Effector memory CD4-positive, alpha-beta T cell (primary cell): ENCODE data around the gene USP9X.

Experiments used
- DNase-seq, 3 donors: peaks; one replicate each; pipeline ENCODE4 v3.0.0-alpha.2; 2020
- H3K27ac ChIP-seq: 2 replicates; pipeline ENCODE4 v1.7.0; 2013; ENCODE audit warnings: mild to moderate bottlenecking, low read length, moderate library complexity; ENCODE audit not compliant: insufficient read depth, poor library complexity, severe bottlenecking
- H3K27me3 ChIP-seq: replicated peaks from 2 replicates; pipeline ENCODE4 v1.7.0; 2013; ENCODE audit warnings: mild to moderate bottlenecking, low read length; ENCODE audit not compliant: insufficient read depth, control insufficient read depth, poor library complexity, severe bottlenecking
- H3K36me3 ChIP-seq: 2 replicates; pipeline ENCODE4 v1.7.0; 2013; ENCODE audit warnings: mild to moderate bottlenecking, low read length, moderate library complexity; ENCODE audit not compliant: control insufficient read depth, insufficient read depth
- H3K4me1 ChIP-seq: 2 replicates; pipeline ENCODE4 v1.7.0; 2013; ENCODE audit warnings: low read length, mild to moderate bottlenecking; ENCODE audit not compliant: control insufficient read depth, insufficient read depth, poor library complexity, severe bottlenecking
- H3K4me3 ChIP-seq: 2 replicates; pipeline ENCODE4 v1.7.0; 2013; ENCODE audit warnings: low read length, low read depth, mild to moderate bottlenecking; ENCODE audit not compliant: insufficient read depth, poor library complexity, severe bottlenecking
- H3K9me3 ChIP-seq: 2 replicates; pipeline ENCODE4 v1.7.0; 2013; ENCODE audit warnings: mild to moderate bottlenecking, low read length, moderate library complexity; ENCODE audit not compliant: control insufficient read depth

USP9X gene

GRCh38 chrX:41119803-41120202 lies 34.6 kb downstream of the USP9X start:
- Histone ChIP-seq H3K4me3 (no peak overlapping the region), H3K27ac (no peak overlapping the region), H3K36me3 (peaks cover 3% of the 10 kb centered on the region), H3K9me3 (no peaks in the 10 kb centered on the region), H3K4me1 (peaks cover 18% of the 10 kb centered on the region), H3K27me3 (no peaks in the 10 kb centered on the region)
- DNase-seq, result no peak

DNA sequence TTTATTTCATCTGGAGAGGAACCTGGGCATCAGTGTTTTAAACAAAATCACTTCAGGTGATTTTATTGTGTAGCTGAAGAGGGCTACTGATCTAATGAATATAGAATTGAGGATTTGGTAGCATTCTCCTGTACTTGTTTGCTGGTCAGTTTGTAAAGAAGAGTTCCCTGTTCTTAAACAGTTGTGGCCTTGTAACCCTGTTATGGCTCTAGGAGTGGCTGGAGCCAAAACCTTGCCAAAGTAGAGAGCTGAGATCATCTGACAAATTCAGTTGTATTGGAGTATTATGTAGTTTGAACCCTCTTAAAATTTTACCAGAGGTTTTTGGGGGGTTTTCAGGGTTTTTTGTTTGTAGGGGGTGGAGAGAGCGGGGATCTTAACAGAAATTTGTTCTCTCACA lies 36.5 kb downstream of the USP9X start:
- no peak for DNase-seq
- Histone ChIP-seq H3K27ac (no peak overlapping the region), H3K4me1 (peaks cover 18% of the 10 kb centered on the region), H3K36me3 (peaks cover 6% of the 10 kb centered on the region), H3K4me3 (no peak overlapping the region), H3K9me3 (no peaks in the 10 kb centered on the region), H3K27me3 (no peaks in the 10 kb centered on the region)

DNA sequence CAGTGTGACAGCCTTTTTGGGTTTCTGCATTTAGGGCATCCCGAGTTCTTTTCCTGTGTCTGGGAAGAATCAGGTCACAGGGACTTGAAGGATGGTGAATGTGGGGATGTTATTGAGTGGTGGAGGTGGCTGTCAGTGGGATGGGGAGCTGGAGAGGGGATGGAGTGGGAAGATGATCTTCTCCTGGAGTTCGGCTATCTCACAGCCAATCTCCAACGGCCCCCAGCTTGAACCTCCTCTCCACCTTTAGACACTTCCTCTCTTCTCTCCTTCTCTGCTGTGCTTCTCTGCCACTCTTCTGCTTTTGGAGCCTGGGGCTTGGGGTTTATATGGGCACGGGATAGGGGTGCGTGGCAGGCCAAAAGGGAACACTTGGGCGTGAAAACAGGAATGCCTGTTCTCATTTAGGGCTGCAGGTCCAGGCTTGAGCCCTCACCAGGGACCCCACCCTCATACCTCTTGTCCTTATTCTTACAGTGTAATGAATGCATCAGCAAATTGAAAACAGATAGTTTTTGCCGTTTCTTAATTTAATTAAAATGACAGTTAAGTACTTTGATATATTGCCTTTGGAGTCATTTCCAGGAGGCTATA lies 37.5 kb downstream of the USP9X start:
- DNase-seq, result no peak
- peaks cover 18% of the 10 kb centered on the region for H3K4me1 ChIP-seq
- no peaks in the 10 kb centered on the region for H3K27me3 ChIP-seq
- no peaks in the 10 kb centered on the region for H3K9me3 ChIP-seq
- no peak overlapping the region for H3K27ac ChIP-seq
- no peak overlapping the region for H3K4me3 ChIP-seq
- peaks cover 6% of the 10 kb centered on the region for H3K36me3 ChIP-seq

DNA sequence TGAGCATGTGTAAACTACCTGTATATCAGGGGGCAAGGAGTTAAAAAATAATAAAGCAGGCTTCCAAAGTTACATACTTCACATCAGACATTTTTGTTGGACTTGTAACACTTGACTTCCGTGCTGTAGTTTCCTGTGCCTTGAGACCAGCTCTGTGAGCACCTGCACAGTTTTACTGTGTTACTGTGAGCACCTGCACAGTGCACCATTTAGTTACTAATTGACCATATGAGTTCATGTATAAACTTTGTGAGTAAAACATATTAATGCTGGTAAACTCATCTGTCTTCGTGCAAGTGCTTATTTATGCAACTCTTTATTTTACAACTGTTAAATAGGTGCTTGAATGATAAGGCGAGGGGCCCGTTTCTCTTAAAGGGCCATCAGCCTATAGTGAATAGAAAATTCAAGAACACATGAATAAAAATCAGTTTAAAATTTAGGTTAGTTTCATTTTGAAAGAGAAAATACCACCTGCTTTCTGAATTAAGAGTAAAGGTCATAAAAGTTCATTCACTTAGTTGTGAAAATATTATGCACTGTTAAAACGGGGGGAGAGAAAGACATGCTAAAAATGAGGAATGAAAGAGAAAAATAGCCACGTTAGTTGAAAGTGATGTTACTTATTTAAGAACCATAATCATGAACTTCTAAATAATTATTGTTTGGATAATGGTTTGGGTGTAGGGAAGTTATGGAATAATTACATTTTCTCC lies 42.4 kb downstream of the USP9X start:
- H3K27me3 ChIP-seq, result no peaks in the 10 kb centered on the region
- no peaks in the 10 kb centered on the region for H3K9me3 ChIP-seq
- no peak overlapping the region for H3K27ac ChIP-seq
- peaks cover 16% of the 10 kb centered on the region for H3K36me3 ChIP-seq
- H3K4me1 ChIP-seq, result peaks cover under 1% of the 10 kb centered on the region
- no peak for DNase-seq
- H3K4me3 ChIP-seq, result no peak overlapping the region

- no peak overlapping the region for H3K4me3 ChIP-seq
- peaks cover 15% of the 10 kb centered on the region for H3K36me3 ChIP-seq
- DNase-seq, result no peak
- H3K27me3 ChIP-seq, result no peaks in the 10 kb centered on the region
- H3K27ac ChIP-seq, result no peak overlapping the region
- no peaks in the 10 kb centered on the region for H3K9me3 ChIP-seq
- H3K4me1 ChIP-seq, result no peaks in the 10 kb centered on the region
Measured at GRCh38 chrX:41128955-41129354, 43.7 kb downstream of the USP9X start.

GRCh38 chrX:41131766-41132165 lies 46.5 kb downstream of the USP9X start:
- H3K4me3 ChIP-seq, result no peak overlapping the region
- H3K27me3 ChIP-seq, result no peaks in the 10 kb centered on the region
- H3K36me3 ChIP-seq, result peaks cover 22% of the 10 kb centered on the region
- DNase-seq, result no peak
- H3K9me3 ChIP-seq, result no peaks in the 10 kb centered on the region
- H3K4me1 ChIP-seq, result no peaks in the 10 kb centered on the region
- no peak overlapping the region for H3K27ac ChIP-seq

DNA sequence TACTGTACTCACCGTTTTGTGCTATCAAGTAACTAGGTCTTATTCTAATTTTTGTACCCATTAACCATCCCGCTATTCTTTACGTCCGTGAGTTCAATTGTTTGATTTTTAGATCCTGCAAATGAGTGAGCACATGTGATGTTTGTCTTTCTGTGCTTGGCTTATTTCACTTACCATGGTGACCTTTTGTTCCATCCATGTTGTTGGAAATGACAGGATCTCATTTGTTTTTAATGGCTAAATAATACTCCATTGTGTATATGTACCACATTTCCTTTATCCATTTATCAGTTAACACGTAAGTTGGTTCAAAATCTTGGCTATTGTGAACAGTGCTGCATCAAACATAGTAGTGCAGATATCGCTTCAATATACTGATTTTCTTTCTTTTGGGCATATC lies 48.3 kb downstream of the USP9X start:
- Histone ChIP-seq H3K4me3 (no peak overlapping the region), H3K27me3 (no peaks in the 10 kb centered on the region), H3K27ac (no peak overlapping the region), H3K9me3 (no peaks in the 10 kb centered on the region), H3K36me3 (peaks cover 29% of the 10 kb centered on the region), H3K4me1 (no peaks in the 10 kb centered on the region)
- no peak for DNase-seq

DNA sequence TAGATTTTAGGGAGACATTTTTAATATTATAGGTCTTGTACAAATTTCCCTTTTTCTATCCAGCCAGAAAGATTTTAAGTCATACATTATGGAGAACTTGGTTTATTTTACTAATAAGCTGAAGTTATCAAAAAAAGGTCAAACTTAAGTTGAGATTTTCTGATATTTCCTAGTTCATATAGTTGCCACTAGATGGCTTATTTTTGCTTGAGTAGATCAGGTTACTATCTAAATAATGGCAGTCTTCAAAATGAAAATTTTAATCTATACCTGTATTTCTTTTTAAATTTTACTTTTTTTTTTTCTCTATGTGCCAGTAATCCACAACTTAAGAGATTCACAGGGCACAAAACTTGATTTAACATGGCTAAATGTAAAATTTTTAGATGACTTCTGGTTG lies 52.3 kb downstream of the USP9X start:
- Histone ChIP-seq H3K9me3 (no peaks in the 10 kb centered on the region), H3K27ac (no peak overlapping the region), H3K4me3 (no peak overlapping the region), H3K27me3 (no peaks in the 10 kb centered on the region), H3K4me1 (no peaks in the 10 kb centered on the region), H3K36me3 (peaks cover 29% of the 10 kb centered on the region)
- DNase-seq, result no peak

- Histone ChIP-seq H3K27ac (no peak overlapping the region), H3K36me3 (peaks cover 24% of the 10 kb centered on the region), H3K9me3 (no peaks in the 10 kb centered on the region), H3K4me1 (no peaks in the 10 kb centered on the region), H3K4me3 (no peak overlapping the region), H3K27me3 (no peaks in the 10 kb centered on the region)
- no peak for DNase-seq
Measured at GRCh38 chrX:41142130-41142910, 57.1 kb downstream of the USP9X start.

DNA sequence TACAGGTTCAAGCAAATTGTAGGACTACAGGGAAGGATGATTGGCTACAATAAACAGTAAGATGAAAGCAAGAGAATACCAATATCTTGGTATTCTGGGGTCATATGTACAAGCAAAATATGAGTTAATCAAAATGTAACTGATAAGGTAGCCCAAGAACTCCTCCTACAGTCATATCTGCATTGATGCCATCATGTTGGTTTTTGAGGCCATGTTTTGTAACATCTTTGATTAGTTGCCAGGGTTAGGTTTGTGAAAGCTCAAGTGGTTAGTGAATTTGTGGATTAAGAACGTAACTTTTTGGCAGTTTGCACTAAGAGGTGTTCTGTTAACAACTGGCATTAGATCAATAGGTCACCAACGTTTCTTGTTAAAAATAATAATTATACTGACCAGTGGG lies 59.6 kb downstream of the USP9X start:
- Histone ChIP-seq H3K9me3 (no peaks in the 10 kb centered on the region), H3K27ac (no peak overlapping the region), H3K36me3 (peaks cover 36% of the 10 kb centered on the region), H3K4me1 (no peaks in the 10 kb centered on the region), H3K27me3 (no peaks in the 10 kb centered on the region), H3K4me3 (no peak overlapping the region)
- DNase-seq, result no peak
